Type B pancreatic cell (in vitro differentiated cells): ENCODE results near the gene AGMO. TPM values are rescaled to one million over a fixed set of nuclear protein-coding genes. Genes with fewer than 3 reads are reported as not detected.

Experiments used
- DNase-seq: peaks from one replicate; pipeline ENCODE4 v3.0.0; 2021; ENCODE audit warnings: mixed read lengths; ENCODE audit not compliant: unreplicated experiment; ENCODE audit errors: extremely low spot score
- H3K27ac Mint-ChIP-seq: 2 replicates; pipeline ENCODE4 v1.8.0; 2021; ENCODE audit warnings: mild to moderate bottlenecking, mixed read lengths
- H3K27me3 Mint-ChIP-seq: 2 replicates; pipeline ENCODE4 v1.8.0; 2021; ENCODE audit warnings: mixed read lengths
- H3K36me3 Mint-ChIP-seq: 2 replicates; pipeline ENCODE4 v1.8.0; 2021; ENCODE audit warnings: mixed read lengths
- H3K4me1 Mint-ChIP-seq: one replicate; pipeline ENCODE4 v1.8.0; 2021; ENCODE audit warnings: mixed read lengths; ENCODE audit not compliant: unreplicated experiment
- H3K4me3 Mint-ChIP-seq: 2 replicates; pipeline ENCODE4 v1.8.0; 2021; ENCODE audit warnings: mild to moderate bottlenecking, mixed read lengths
- H3K9me3 Mint-ChIP-seq: 2 replicates; pipeline ENCODE4 v1.8.0; 2021; ENCODE audit warnings: mixed read lengths
- total RNA-seq: library from RNA; stranded (reverse); gene quantifications from 2 replicates; pipeline ENCODE4 v1.2.1, GENCODE V29; 2021; ENCODE audit warnings: low replicate concordance
- TF ChIP-seq, protein P1 (sequence below): fragments of 200-600 bp; sonication (generic); conservative IDR thresholded peaks from 2 replicates; pipeline ENCODE4 v1.5.0; 2021; ENCODE audit warnings: antibody characterized with exemption, mild to moderate bottlenecking

AGMO gene
- total RNA-seq, 1 donor from 2014 or later = 0.41 TPM

DNA sequence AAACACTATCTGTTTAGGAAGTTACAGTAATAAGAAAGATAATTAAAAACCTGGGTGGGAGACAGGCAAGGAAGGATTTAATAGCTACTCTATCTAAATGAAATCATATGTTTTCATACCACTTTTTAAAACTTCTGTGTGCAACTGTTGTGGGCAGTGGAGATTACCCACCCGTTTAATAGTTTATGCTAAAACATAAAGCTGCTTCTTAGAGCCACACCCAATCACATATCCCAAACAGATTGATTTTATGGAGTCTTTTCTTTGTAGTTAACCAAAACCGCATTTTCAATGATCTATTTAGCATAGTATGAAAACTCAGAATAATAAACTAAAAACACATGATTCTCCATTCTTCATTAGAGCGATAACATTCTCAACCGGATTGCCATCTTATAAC, 304.1 kb downstream of the AGMO start:
- Mint-ChIP-seq H3K4me1 (no peaks in the 10 kb centered on the region), H3K27me3 (no peaks in the 10 kb centered on the region), H3K4me3 (no peak overlapping the region), H3K36me3 (no peaks in the 10 kb centered on the region), H3K27ac (no peak overlapping the region), H3K9me3 (peaks cover 6% of the 10 kb centered on the region)
- no peak for DNase-seq
- TF ChIP-seq, protein P1, sequence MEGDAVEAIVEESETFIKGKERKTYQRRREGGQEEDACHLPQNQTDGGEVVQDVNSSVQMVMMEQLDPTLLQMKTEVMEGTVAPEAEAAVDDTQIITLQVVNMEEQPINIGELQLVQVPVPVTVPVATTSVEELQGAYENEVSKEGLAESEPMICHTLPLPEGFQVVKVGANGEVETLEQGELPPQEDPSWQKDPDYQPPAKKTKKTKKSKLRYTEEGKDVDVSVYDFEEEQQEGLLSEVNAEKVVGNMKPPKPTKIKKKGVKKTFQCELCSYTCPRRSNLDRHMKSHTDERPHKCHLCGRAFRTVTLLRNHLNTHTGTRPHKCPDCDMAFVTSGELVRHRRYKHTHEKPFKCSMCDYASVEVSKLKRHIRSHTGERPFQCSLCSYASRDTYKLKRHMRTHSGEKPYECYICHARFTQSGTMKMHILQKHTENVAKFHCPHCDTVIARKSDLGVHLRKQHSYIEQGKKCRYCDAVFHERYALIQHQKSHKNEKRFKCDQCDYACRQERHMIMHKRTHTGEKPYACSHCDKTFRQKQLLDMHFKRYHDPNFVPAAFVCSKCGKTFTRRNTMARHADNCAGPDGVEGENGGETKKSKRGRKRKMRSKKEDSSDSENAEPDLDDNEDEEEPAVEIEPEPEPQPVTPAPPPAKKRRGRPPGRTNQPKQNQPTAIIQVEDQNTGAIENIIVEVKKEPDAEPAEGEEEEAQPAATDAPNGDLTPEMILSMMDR = no peak

DNA sequence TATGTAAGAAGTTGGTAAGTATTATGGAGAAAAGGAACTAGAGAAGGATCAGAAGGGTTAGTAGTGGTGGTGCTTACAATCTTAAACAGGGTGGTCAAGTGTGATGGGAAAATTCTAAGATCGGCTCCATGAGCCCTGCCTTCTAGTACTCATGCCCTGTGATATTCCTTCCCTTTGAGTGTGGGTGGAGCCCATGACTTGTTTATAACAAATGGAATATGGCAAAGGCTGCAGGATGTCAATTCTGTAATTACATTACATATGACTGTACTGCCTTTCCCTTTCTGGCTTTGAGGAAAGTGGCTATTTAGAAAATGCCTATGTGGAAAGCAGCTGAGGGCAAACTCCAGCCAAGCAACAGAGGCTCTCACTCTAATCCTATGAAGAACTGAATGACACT, 309.6 kb downstream of the AGMO start:
- H3K27me3 Mint-ChIP-seq = no peaks in the 10 kb centered on the region
- DNase-seq = no peak
- H3K27ac Mint-ChIP-seq = no peak overlapping the region
- H3K9me3 Mint-ChIP-seq = no peaks in the 10 kb centered on the region
- TF ChIP-seq, protein P1 = no peak
- H3K4me1 Mint-ChIP-seq = no peaks in the 10 kb centered on the region
- H3K4me3 Mint-ChIP-seq = no peak overlapping the region
- no peaks in the 10 kb centered on the region for H3K36me3 Mint-ChIP-seq

DNA sequence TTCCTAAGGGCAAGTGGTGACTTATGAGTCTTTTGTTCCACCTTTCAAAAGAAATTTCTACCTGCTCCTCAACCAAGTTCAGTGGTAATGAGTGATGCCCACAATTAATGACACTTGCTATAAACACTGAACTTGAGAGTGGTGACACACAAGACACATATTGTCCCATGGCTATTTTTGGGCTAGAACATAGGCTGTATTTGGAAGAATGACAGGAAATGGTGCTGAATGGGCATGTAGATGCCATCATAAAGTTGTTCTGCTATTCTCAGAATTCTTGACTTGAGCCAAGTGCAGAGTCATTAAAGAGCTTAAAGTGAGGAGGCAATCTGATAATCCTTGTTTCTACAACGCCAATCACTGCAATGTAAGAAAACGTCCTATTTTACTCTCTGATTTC, 313.3 kb downstream of the AGMO start:
- Mint-ChIP-seq H3K4me1 (no peaks in the 10 kb centered on the region), H3K27ac (no peak overlapping the region), H3K4me3 (no peak overlapping the region), H3K36me3 (no peaks in the 10 kb centered on the region), H3K9me3 (no peaks in the 10 kb centered on the region), H3K27me3 (no peaks in the 10 kb centered on the region)
- TF ChIP-seq, protein P1 = no peak
- DNase-seq = no peak

DNA sequence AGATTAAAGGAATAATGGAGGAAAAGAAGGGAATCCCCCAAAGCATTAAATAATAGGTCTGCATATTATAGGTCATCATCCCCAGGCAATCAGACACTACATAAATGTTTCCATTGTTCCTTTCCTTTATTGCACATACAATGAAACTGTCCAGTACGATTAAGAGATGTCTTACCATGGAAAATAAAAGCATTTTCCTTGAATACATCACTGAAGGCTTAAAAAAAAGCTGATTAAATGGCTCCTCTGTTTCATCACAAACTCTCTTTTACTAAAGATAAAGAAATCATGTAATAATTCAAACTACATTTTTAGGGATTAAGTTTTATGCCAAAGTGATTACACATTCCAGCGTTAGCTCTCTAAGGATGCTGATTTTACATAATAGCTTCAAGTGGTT, 316.0 kb downstream of the AGMO start:
- H3K4me3 Mint-ChIP-seq = no peak overlapping the region
- no peaks in the 10 kb centered on the region for H3K9me3 Mint-ChIP-seq
- no peak for DNase-seq
- no peaks in the 10 kb centered on the region for H3K36me3 Mint-ChIP-seq
- no peaks in the 10 kb centered on the region for H3K4me1 Mint-ChIP-seq
- H3K27ac Mint-ChIP-seq = no peak overlapping the region
- TF ChIP-seq, protein P1 = no peak
- no peaks in the 10 kb centered on the region for H3K27me3 Mint-ChIP-seq

DNA sequence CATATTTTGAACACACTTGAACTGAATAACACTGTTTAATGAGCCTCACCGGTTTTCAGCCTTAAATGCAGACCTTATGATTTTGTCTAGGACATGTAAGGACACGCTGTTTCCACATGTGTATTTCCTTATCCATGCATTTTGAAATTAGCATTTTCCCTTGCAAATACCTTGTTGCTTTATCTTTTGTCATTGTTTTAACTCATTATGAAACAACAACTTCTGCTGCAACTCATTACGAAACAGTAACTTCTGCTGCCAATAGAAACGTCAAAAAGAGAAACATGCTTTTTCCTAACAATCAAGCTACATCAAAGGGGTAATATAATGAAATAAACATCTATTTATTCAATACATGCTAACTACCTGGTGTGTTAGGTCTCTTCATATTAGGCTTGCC, 322.0 kb downstream of the AGMO start:
- DNase-seq = no peak
- Mint-ChIP-seq H3K9me3 (no peaks in the 10 kb centered on the region), H3K4me1 (no peaks in the 10 kb centered on the region), H3K4me3 (no peak overlapping the region), H3K27ac (no peak overlapping the region), H3K36me3 (no peaks in the 10 kb centered on the region), H3K27me3 (no peaks in the 10 kb centered on the region)
- TF ChIP-seq, protein P1 = no peak

DNA sequence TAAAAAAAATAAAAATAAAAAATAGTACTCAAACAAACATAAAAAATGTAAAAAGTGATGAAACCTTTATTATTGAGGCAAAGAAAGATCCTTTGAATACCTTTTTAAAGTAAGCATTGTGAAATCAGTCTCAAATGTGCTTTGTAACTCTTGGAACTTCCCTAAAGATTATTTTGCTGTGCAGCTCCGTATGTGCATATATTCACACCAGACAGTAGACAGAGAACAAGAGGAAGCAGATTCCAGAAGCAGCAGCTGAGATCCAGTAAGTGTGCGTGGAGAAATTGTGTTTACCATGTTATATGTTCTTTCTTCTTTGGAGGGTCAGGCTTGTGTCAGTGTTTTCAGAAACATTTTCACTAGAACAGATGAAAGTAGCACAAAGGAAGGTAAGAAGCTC, 324.9 kb downstream of the AGMO start:
- no peaks in the 10 kb centered on the region for H3K36me3 Mint-ChIP-seq
- H3K4me1 Mint-ChIP-seq = no peaks in the 10 kb centered on the region
- TF ChIP-seq, protein P1 = no peak
- no peak overlapping the region for H3K27ac Mint-ChIP-seq
- no peak overlapping the region for H3K4me3 Mint-ChIP-seq
- DNase-seq = no peak
- no peaks in the 10 kb centered on the region for H3K27me3 Mint-ChIP-seq
- H3K9me3 Mint-ChIP-seq = no peaks in the 10 kb centered on the region
